H1 (cell line): ENCODE results near the gene PFDN1. TPM values are rescaled to one million over a fixed set of nuclear protein-coding genes. Genes with fewer than 3 reads are reported as not detected.

Experiments
- CTCF ChIA-PET: fragments of 300-600 bp; sonication (Branson Sonifier 250); formaldehyde crosslinking; loops from one replicate; lab custom pipeline; 2021; ENCODE audit not compliant: partially characterized antibody; lab: Charles Lee
- POLR2A ChIA-PET: fragments of 300-600 bp; sonication (Branson Sonifier 250); formaldehyde crosslinking; loops from one replicate; lab custom pipeline; 2021; ENCODE audit warnings: inconsistent platforms; ENCODE audit not compliant: partially characterized antibody; lab: Charles Lee
- DNase-seq, 2 experiments: peaks; one replicate each; pipeline versions ENCODE4 v3.0.0 to v3.0.0-alpha.2; 2010 to 2022; ENCODE audit warnings: low spot score in 2 of 2, low read depth in 1 of 2, mixed read lengths in 1 of 2
- FAIRE-seq: peaks from 2 replicates; lab custom pipeline; 2011; peaks lifted over from hg19 to GRCh38; lab: Jason Lieb, UNC
- H2AFZ ChIP-seq: 2 replicates; pipeline ENCODE4 v1.8.1; 2012; ENCODE audit warnings: low read length, inconsistent platforms
- H2AK5ac ChIP-seq: 2 replicates; pipeline ENCODE4 v1.6.1; 2013; ENCODE audit warnings: low read depth, low read length
- H2BK120ac ChIP-seq: replicated peaks from 2 replicates; pipeline ENCODE3; 2013; ENCODE audit warnings: low read depth, low read length, inconsistent platforms
- H2BK12ac ChIP-seq: 2 replicates; pipeline ENCODE4 v1.6.1; 2013; ENCODE audit warnings: low read depth, low read length
- H2BK15ac ChIP-seq: 2 replicates; pipeline ENCODE4 v1.6.1; 2013; ENCODE audit warnings: low read length
- H2BK20ac ChIP-seq: 2 replicates; pipeline ENCODE4 v1.6.1; 2013; ENCODE audit warnings: low read length
- H2BK5ac ChIP-seq: 2 replicates; pipeline ENCODE4 v1.6.1; 2013; ENCODE audit warnings: low read depth, low read length
- H3K14ac ChIP-seq: 2 replicates; pipeline ENCODE4 v1.6.1; 2013; ENCODE audit warnings: inconsistent platforms; ENCODE audit not compliant: insufficient read length
- H3K18ac ChIP-seq: 2 replicates; pipeline ENCODE4 v1.6.1; 2013; ENCODE audit warnings: low read length; ENCODE audit errors: extremely low read depth
- H3K23ac ChIP-seq: 2 replicates; pipeline ENCODE4 v1.6.1; 2013; ENCODE audit warnings: inconsistent platforms; ENCODE audit not compliant: insufficient read length
- H3K23me2 ChIP-seq: 2 replicates; pipeline ENCODE4 v1.6.1; 2013; ENCODE audit warnings: low read depth, low read length
- H3K27ac ChIP-seq: 2 replicates; pipeline ENCODE4 v1.6.1; 2011; ENCODE audit warnings: low read depth, low read length, inconsistent platforms
- H3K27me3 ChIP-seq, 4 experiments: replicated peaks in 1 of 4; 1 replicate in 1 of 4; 2 replicates in 3 of 4; pipeline versions ENCODE4 v1.6.1 to v1.8.1; 2011 to 2013; ENCODE audit warnings: low read length in 3 of 4, mild to moderate bottlenecking in 3 of 4, inconsistent platforms in 2 of 4, mixed read lengths in 2 of 4, moderate library complexity in 1 of 4; ENCODE audit not compliant: control insufficient read depth in 3 of 4, insufficient read depth in 3 of 4; ENCODE audit errors: extremely low read depth in 1 of 4
- H3K36me3 ChIP-seq, 4 experiments: 2 replicates each; pipeline versions ENCODE4 v1.6.1 to v1.8.1; 2011 to 2013; ENCODE audit warnings: mild to moderate bottlenecking in 4 of 4, low read length in 3 of 4, moderate library complexity in 2 of 4, control low read depth in 1 of 4, inconsistent platforms in 1 of 4; ENCODE audit not compliant: insufficient read depth in 4 of 4, control insufficient read depth in 2 of 4
- H3K4ac ChIP-seq: replicated peaks from 2 replicates; pipeline ENCODE3; 2013; ENCODE audit warnings: low read length, low read depth, mixed read lengths, inconsistent platforms; ENCODE audit not compliant: insufficient read length
- H3K4me1 ChIP-seq, 4 experiments: replicated peaks in 1 of 4; 1 replicate in 1 of 4; 2 replicates in 3 of 4; pipeline versions ENCODE4 v1.6.1 to v1.8.1; 2011 to 2013; ENCODE audit warnings: low read length in 3 of 4, inconsistent platforms in 2 of 4, mixed read lengths in 1 of 4; ENCODE audit not compliant: insufficient read depth in 4 of 4, control insufficient read depth in 3 of 4
- H3K4me2 ChIP-seq, 2 experiments: 2 replicates each; pipeline versions ENCODE4 v1.6.1 to v1.8.1; 2011 to 2013; ENCODE audit warnings: low read depth in 2 of 2, low read length in 2 of 2, control low read depth in 1 of 2, inconsistent platforms in 1 of 2, mild to moderate bottlenecking in 1 of 2; ENCODE audit not compliant: insufficient read depth in 1 of 2
- H3K4me3 ChIP-seq, 4 experiments: fragments of 200-600, 300-600 bp in 1 of 4; sonication (generic), shearing (Covaris generic), sonication (Bioruptor Twin) in 1 of 4; 2 replicates each; pipeline versions ENCODE4 v1.5.1 to v1.8.1; 2011 to 2016; ENCODE audit warnings: low read length in 4 of 4, low read depth in 3 of 4, control low read depth in 2 of 4, inconsistent platforms in 2 of 4, mild to moderate bottlenecking in 2 of 4, mixed read lengths in 1 of 4, moderate library complexity in 1 of 4; ENCODE audit not compliant: insufficient read depth in 2 of 4; ENCODE audit errors: extremely low read depth in 1 of 4
- H3K56ac ChIP-seq: replicated peaks from 2 replicates; pipeline ENCODE3; 2013; ENCODE audit warnings: low read depth, mild to moderate bottlenecking, mixed read lengths, low read length, inconsistent platforms; ENCODE audit not compliant: insufficient read length
- H3K79me1 ChIP-seq: 2 replicates; pipeline ENCODE4 v1.6.1; 2013; ENCODE audit warnings: low read depth, low read length, control low read depth
- H3K79me2 ChIP-seq, 2 experiments: 2 replicates each; pipeline versions ENCODE4 v1.6.1 to v1.8.1; 2012 to 2013; ENCODE audit warnings: low read length in 2 of 2, mild to moderate bottlenecking in 2 of 2, inconsistent platforms in 1 of 2; ENCODE audit not compliant: insufficient read depth in 2 of 2, control insufficient read depth in 1 of 2
- H3K9ac ChIP-seq, 4 experiments: replicated peaks in 1 of 4; 1 replicate in 1 of 4; 2 replicates in 3 of 4; pipeline versions ENCODE4 v1.6.1 to v1.8.1; 2011 to 2013; ENCODE audit warnings: low read depth in 3 of 4, low read length in 3 of 4, control low read depth in 2 of 4, mild to moderate bottlenecking in 2 of 4, moderate library complexity in 2 of 4, inconsistent platforms in 1 of 4; ENCODE audit errors: extremely low read depth in 1 of 4
- H3K9me3 ChIP-seq, 2 experiments: 2 replicates each; pipeline versions ENCODE4 v1.6.1 to v1.8.1; 2012 to 2013; ENCODE audit warnings: mild to moderate bottlenecking in 2 of 2, moderate library complexity in 2 of 2, control low read depth in 1 of 2, inconsistent platforms in 1 of 2, low read depth in 1 of 2, low read length in 1 of 2, mixed read lengths in 1 of 2; ENCODE audit not compliant: insufficient read depth in 2 of 2
- H4K20me1 ChIP-seq, 2 experiments: replicated peaks in 1 of 2; 2 replicates each; pipeline versions ENCODE3 to v1.8.1; 2011 to 2013; ENCODE audit warnings: inconsistent platforms in 2 of 2, low read length in 2 of 2, mild to moderate bottlenecking in 1 of 2; ENCODE audit not compliant: insufficient read depth in 2 of 2, control insufficient read depth in 1 of 2
- H4K5ac ChIP-seq: 2 replicates; pipeline ENCODE4 v1.6.1; 2013; ENCODE audit warnings: low read length, low read depth, mixed read lengths, inconsistent platforms; ENCODE audit not compliant: insufficient read length
- H4K8ac ChIP-seq: 2 replicates; pipeline ENCODE4 v1.8.0; 2013; ENCODE audit warnings: mild to moderate bottlenecking, moderate library complexity, low read length, inconsistent platforms; ENCODE audit not compliant: insufficient read depth; ENCODE audit errors: extremely low read depth
- H4K91ac ChIP-seq: replicated peaks from 2 replicates; pipeline ENCODE3; 2013; ENCODE audit warnings: low read length, mixed read lengths, inconsistent platforms; ENCODE audit not compliant: insufficient read length
- ASH2L ChIP-seq: fragments of 200-600, 300-600 bp; sonication (generic); IDR thresholded peaks from one replicate; pipeline ENCODE4 v1.7.1; 2017; ENCODE audit warnings: low read length
- EGR1 ChIP-seq: IDR thresholded peaks from 2 replicates; pipeline ENCODE4 v1.6.1; 2011; ENCODE audit warnings: low read depth, low read length, borderline replicate concordance
- EP300 ChIP-seq, 2 experiments: IDR thresholded peaks; 1 replicate in 1 of 2; 2 replicates in 1 of 2; pipeline ENCODE4 v1.6.1; 2011 to 2012; ENCODE audit warnings: low read depth in 2 of 2, low read length in 2 of 2, mild to moderate bottlenecking in 2 of 2, borderline replicate concordance in 1 of 2, inconsistent platforms in 1 of 2, moderate library complexity in 1 of 2
- HDAC2 ChIP-seq, 2 experiments: fragments of 300-600 bp in 1 of 2; sonication (generic) in 1 of 2; IDR thresholded peaks; 2 replicates each; pipeline ENCODE4 v1.6.1; 2011 to 2012; ENCODE audit warnings: low read depth in 2 of 2, low read length in 2 of 2, mild to moderate bottlenecking in 2 of 2, moderate library complexity in 2 of 2, borderline replicate concordance in 1 of 2, inconsistent platforms in 1 of 2
- JUN ChIP-seq: IDR thresholded peaks from 2 replicates; pipeline ENCODE4 v1.6.1; 2011; ENCODE audit warnings: low read depth, mild to moderate bottlenecking, improper control_type of control experiment, low read length
- KDM4A ChIP-seq: IDR thresholded peaks from one replicate; pipeline ENCODE4 v1.7.1; 2012; ENCODE audit warnings: low read depth, mild to moderate bottlenecking, moderate library complexity, low read length, inconsistent platforms; ENCODE audit not compliant: severe bottlenecking
- MAX ChIP-seq: IDR thresholded peaks from 2 replicates; pipeline ENCODE4 v1.6.1; 2012; ENCODE audit warnings: inconsistent platforms
- RXRA ChIP-seq: IDR thresholded peaks from 2 replicates; pipeline ENCODE4 v1.6.1; 2011; ENCODE audit warnings: low read depth, mild to moderate bottlenecking, low read length, moderate library complexity; ENCODE audit not compliant: insufficient read depth
- SAP30 ChIP-seq: fragments of 300-600 bp; sonication (generic); IDR thresholded peaks from 2 replicates; pipeline ENCODE4 v1.7.1; 2012; ENCODE audit warnings: low read length, moderate library complexity, mild to moderate bottlenecking, inconsistent platforms; ENCODE audit not compliant: insufficient read depth, insufficient replicate concordance
- SP2 ChIP-seq: IDR thresholded peaks from 2 replicates; pipeline ENCODE4 v1.6.1; 2012; ENCODE audit warnings: mild to moderate bottlenecking, low read length, inconsistent platforms
- SRF ChIP-seq: IDR thresholded peaks from 2 replicates; pipeline ENCODE4 v1.6.1; 2011; ENCODE audit warnings: mild to moderate bottlenecking, low read depth, low read length, moderate library complexity
- SUZ12 ChIP-seq: fragments of 200-600 bp; sonication (generic); IDR thresholded peaks from 2 replicates; pipeline ENCODE4 v1.6.1; 2012; ENCODE audit warnings: mild to moderate bottlenecking, inconsistent platforms, low read length, moderate library complexity, mixed read lengths
- TEAD4 ChIP-seq: IDR thresholded peaks from 2 replicates; pipeline ENCODE4 v1.6.1; 2012; ENCODE audit warnings: low read depth, low read length, inconsistent platforms, mixed read lengths
- WGBS, 2 experiments: shearing (Covaris generic) in 1 of 2; methylation state at CpG; one replicate each; pipeline versions ENCODE4 v1.1.6 to v1.1.7; 2013 to 2015; ENCODE audit warnings: low lambda C conversion rate in 2 of 2, mixed read lengths in 2 of 2, inconsistent platforms in 1 of 2, low coverage in 1 of 2, missing lambda C conversion rate in 1 of 2; ENCODE audit not compliant: insufficient replicate concordance in 2 of 2, insufficient coverage in 1 of 2, insufficient read length in 1 of 2; ENCODE audit errors: extremely low coverage in 1 of 2, missing lambda C conversion rate in 1 of 2; 5-methylcytosine and 5-hydroxymethylcytosine counted together
- polyA plus RNA-seq, 7 experiments: library from polyadenylated mRNA; depleted of rRNA in 3 of 7; stranded (reverse) in 5 of 7; unstranded in 2 of 7; fragments of >200 nt in 5 of 7; fragments of 200-250 nt in 2 of 7; gene quantifications; 1 replicate in 5 of 7; 2 replicates in 1 of 7; 4 replicates in 1 of 7; pipeline versions ENCODE4 v1.2.1 to v1.2.3, GENCODE V29; 2011 to 2013; ENCODE audit warnings: missing spikeins in 2 of 7, mixed read lengths in 2 of 7
- total RNA-seq: library from RNA; stranded (reverse); fragmentation: NEBNext Ultra II Directional; extraction: Animal tissue kit (Norgen Biotek cat#: 25700); gene quantifications from 2 replicates; pipeline ENCODE4 v1.2.1, GENCODE V29; 2021

The PFDN1 gene
- total and polyA plus RNA-seq, 2 of the 8 experiments (the other 6 are each of a cell fraction or from before 2014, with no cell fraction given), result 53.0 to 89.6 TPM

DNA sequence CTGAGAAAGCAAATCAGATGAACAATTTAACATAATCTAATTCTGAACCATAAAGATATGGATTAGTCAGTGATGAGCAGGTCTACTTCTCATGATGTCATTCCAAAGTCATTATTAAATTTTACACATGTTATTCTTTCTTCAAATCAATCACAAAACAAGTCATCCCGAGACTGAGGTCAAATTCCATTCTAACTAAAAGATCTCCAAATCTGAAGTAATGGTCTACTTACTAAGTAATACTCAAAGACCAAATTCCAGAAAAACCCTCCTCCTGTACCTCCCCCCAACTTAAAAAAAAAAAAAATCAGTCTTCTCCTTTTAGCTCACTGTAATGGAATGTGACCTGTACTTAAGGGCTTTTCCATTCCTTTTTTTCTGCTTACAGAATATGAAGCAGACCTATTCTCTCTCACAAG, 4.7 kb downstream of the PFDN1 start:
- H3K27me3 ChIP-seq, result no peaks in the 10 kb centered on the region
- POLR2A ChIA-PET, result interaction anchor here (1.0 kb wide), 1 partner anchor 35 kb away, joined by 4 read pairs; no protein-coding TSS in a partner anchor
- H3K9me3 ChIP-seq, result no peaks in the 10 kb centered on the region
- FAIRE-seq, result no peak
- WGBS, 2 experiments, result 72% methylated on average over 1 of the region's 1 CpG; no CpG with 5 or more reads in 1 of the 2 experiments
- no peak overlapping the region for H3K23ac ChIP-seq
- no peak overlapping the region for H3K4me3 ChIP-seq
- H3K36me3 ChIP-seq, result peaks cover 0 to 4% (median under 1%) of the 10 kb centered on the region in 4 experiments; a peak in 3 of 8 replicates
- H4K8ac ChIP-seq, result no peak overlapping the region
- no peak overlapping the region for H3K4ac ChIP-seq
- no peak overlapping the region for H3K27ac ChIP-seq
- no peak overlapping the region for H2BK15ac ChIP-seq
- H3K79me2 ChIP-seq, result peaks cover 6 to 82% of the 10 kb centered on the region in 2 experiments; a peak in 3 of 4 replicates
- no peak overlapping the region for H3K14ac ChIP-seq
- CTCF ChIA-PET, result interaction anchor here (1.3 to 1.9 kb wide), 3 partner anchors 40 to 48 kb away, joined by 3 to 9 read pairs (median 4); partner anchors contain the start of gene HBEGF
- no peak overlapping the region for H3K56ac ChIP-seq
- H3K9ac ChIP-seq, result no peak overlapping the region
- no peak overlapping the region for H4K5ac ChIP-seq
- no peaks in the 10 kb centered on the region for H3K4me1 ChIP-seq
- H2BK5ac ChIP-seq, result no peak overlapping the region
- H3K23me2 ChIP-seq, result peaks cover 2% of the 10 kb centered on the region
- no peak overlapping the region for H2BK120ac ChIP-seq
- H3K18ac ChIP-seq, result no peak overlapping the region
- no peak overlapping the region for H3K4me2 ChIP-seq
- H4K91ac ChIP-seq, result no peak overlapping the region
- no peak overlapping the region for H2AK5ac ChIP-seq
- no peaks in the 10 kb centered on the region for H3K79me1 ChIP-seq
- no peak overlapping the region for H2AFZ ChIP-seq
- no peak overlapping the region for H2BK12ac ChIP-seq
- H4K20me1 ChIP-seq, result peaks cover 4% of the 10 kb centered on the region in 2 experiments
- DNase-seq, result no peak
- H2BK20ac ChIP-seq, result no peak overlapping the region
- no peak for TF ChIP-seq SP2
- no peak for TF ChIP-seq SUZ12
- TF ChIP-seq EGR1, result no peak
- no peak for TF ChIP-seq SRF
- TF ChIP-seq TEAD4, result no peak
- TF ChIP-seq ASH2L, result no peak
- TF ChIP-seq KDM4A, result no peak
- TF ChIP-seq JUN, result no peak
- TF ChIP-seq HDAC2 (IDR thresholded peaks at IDR 0.05; ENCODE audit: borderline replicate concordance in 1 of 2, low read depth in 2 of 2, low read length in 2 of 2), result no peak
- no peak for TF ChIP-seq RXRA
- no peak for TF ChIP-seq EP300 (IDR thresholded peaks at IDR 0.05; ENCODE audit: borderline replicate concordance in 1 of 2, low read depth in 2 of 2, low read length in 2 of 2)
- TF ChIP-seq SAP30, result no peak
- no peak for TF ChIP-seq MAX
